ENCODE data around the gene KRT20.

DNA sequence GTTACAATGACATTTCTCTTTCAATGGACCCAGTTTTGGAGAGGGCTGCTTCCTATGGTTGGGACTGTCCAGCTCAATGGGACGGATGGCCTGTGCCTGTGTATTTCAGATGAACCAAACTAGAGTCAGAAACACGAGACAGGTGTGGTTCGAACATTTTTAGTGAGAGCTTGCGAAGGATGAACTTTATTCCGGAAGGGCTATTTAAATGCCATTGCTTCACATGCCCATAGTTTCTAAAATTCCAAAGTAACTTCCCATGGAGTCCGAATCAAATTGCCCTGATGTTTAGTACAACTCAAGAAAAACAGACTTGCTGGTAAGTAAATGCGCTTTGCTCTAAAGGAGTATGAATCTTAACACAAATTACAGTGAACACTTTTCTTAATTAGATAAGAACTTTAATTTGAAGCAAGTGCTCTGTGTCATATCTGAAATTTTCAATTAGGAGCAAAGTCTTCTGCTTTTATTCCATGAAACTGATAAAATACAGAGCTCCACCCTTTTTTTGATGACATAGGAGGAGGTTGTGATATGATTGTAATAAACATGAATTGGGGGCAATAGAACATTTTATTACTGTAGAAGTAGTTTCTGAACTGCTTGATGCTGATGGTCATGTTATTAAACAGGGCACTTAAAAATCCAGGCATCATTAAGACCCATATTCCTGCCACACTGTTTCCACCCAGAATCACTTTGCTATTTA is 1.3 kb downstream of the KRT20 start:
- no peak for TF ChIP-seq CTCF (IDR thresholded peaks at IDR 0.05)
- no peak for TF ChIP-seq POLR2A (IDR thresholded peaks at IDR 0.05)
